Endothelial cell (in vitro differentiated cells): ENCODE results near the gene KCNB1. TPM values are rescaled to one million over a fixed set of nuclear protein-coding genes. Genes with fewer than 3 reads are reported as not detected.

Experiments
- DNase-seq: peaks from one replicate; pipeline ENCODE4 v3.0.0; 2021; ENCODE audit warnings: low spot score
- H3K27ac Mint-ChIP-seq: one replicate; pipeline ENCODE4 v1.8.0; 2021; ENCODE audit warnings: mixed read lengths, inconsistent platforms; ENCODE audit not compliant: unreplicated experiment
- H3K27me3 Mint-ChIP-seq: one replicate; pipeline ENCODE4 v1.8.0; 2021; ENCODE audit warnings: mild to moderate bottlenecking, moderate library complexity, mixed read lengths, inconsistent platforms; ENCODE audit not compliant: unreplicated experiment
- H3K36me3 Mint-ChIP-seq: one replicate; pipeline ENCODE4 v1.8.0; 2021; ENCODE audit warnings: mild to moderate bottlenecking, low read depth, mixed read lengths, inconsistent platforms; ENCODE audit not compliant: unreplicated experiment
- H3K4me1 Mint-ChIP-seq: one replicate; pipeline ENCODE4 v1.8.0; 2021; ENCODE audit warnings: mild to moderate bottlenecking, mixed read lengths, inconsistent platforms; ENCODE audit not compliant: unreplicated experiment
- H3K4me3 Mint-ChIP-seq: one replicate; pipeline ENCODE4 v1.8.0; 2021; ENCODE audit warnings: mild to moderate bottlenecking, mixed read lengths, inconsistent platforms; ENCODE audit not compliant: unreplicated experiment
- H3K9me3 Mint-ChIP-seq: one replicate; pipeline ENCODE4 v1.8.0; 2021; ENCODE audit warnings: mixed read lengths, inconsistent platforms; ENCODE audit not compliant: unreplicated experiment
- CTCF ChIP-seq: fragments of 200-600 bp; sonication (generic); IDR thresholded peaks from one replicate; pipeline ENCODE4 v1.5.0; 2021; ENCODE audit warnings: antibody characterized with exemption; ENCODE audit not compliant: unreplicated experiment
- total RNA-seq: library from RNA; stranded (reverse); fragmentation: NEBNext Ultra II Directional; extraction: Animal tissue kit (Norgen Biotek cat#: 25700); gene quantifications from one replicate; pipeline ENCODE4 v1.2.1, GENCODE V29; 2021; ENCODE audit not compliant: unreplicated experiment

The KCNB1 gene
- total RNA-seq, 1 donor from 2014 or later, result 0.36 TPM

GRCh38 chr20:49479785-49480184 is 2.7 kb downstream of the KCNB1 start:
- H3K4me1 Mint-ChIP-seq, result peaks cover 5% of the 10 kb centered on the region
- no peak for TF ChIP-seq CTCF
- H3K27me3 Mint-ChIP-seq, result peaks cover 9% of the 10 kb centered on the region
- H3K27ac Mint-ChIP-seq, result no peak overlapping the region
- no peaks in the 10 kb centered on the region for H3K9me3 Mint-ChIP-seq
- DNase-seq, result no peak
- H3K36me3 Mint-ChIP-seq, result no peaks in the 10 kb centered on the region
- no peak overlapping the region for H3K4me3 Mint-ChIP-seq

GRCh38 chr20:49478754-49479689 is 3.4 kb downstream of the KCNB1 start:
- no peak overlapping the region for H3K27ac Mint-ChIP-seq

GRCh38 chr20:49478266-49478665 is 4.2 kb downstream of the KCNB1 start:
- TF ChIP-seq CTCF, result no peak
- Mint-ChIP-seq H3K27ac (no peak overlapping the region), H3K27me3 (peaks cover 10% of the 10 kb centered on the region), H3K4me3 (no peak overlapping the region), H3K4me1 (no peaks in the 10 kb centered on the region), H3K36me3 (no peaks in the 10 kb centered on the region), H3K9me3 (no peaks in the 10 kb centered on the region)
- no peak for DNase-seq

More at GRCh38 chr20:49478754-49479689, 3.4 kb downstream of the KCNB1 start:
- H3K36me3 Mint-ChIP-seq, result no peaks in the 10 kb centered on the region
- no peak for DNase-seq
- no peak for TF ChIP-seq CTCF
- peaks cover 10% of the 10 kb centered on the region for H3K27me3 Mint-ChIP-seq
- no peaks in the 10 kb centered on the region for H3K4me1 Mint-ChIP-seq
- no peaks in the 10 kb centered on the region for H3K9me3 Mint-ChIP-seq
- no peak overlapping the region for H3K4me3 Mint-ChIP-seq

GRCh38 chr20:49477200-49477599 is 5.3 kb downstream of the KCNB1 start:
- no peak overlapping the region for H3K27ac Mint-ChIP-seq
- TF ChIP-seq CTCF, result no peak
- no peaks in the 10 kb centered on the region for H3K9me3 Mint-ChIP-seq
- H3K4me3 Mint-ChIP-seq, result no peak overlapping the region
- H3K36me3 Mint-ChIP-seq, result no peaks in the 10 kb centered on the region
- H3K4me1 Mint-ChIP-seq, result no peaks in the 10 kb centered on the region
- no peak for DNase-seq
- peaks cover 7% of the 10 kb centered on the region for H3K27me3 Mint-ChIP-seq

- no peak for DNase-seq
- H3K27ac Mint-ChIP-seq, result no peak overlapping the region
- no peaks in the 10 kb centered on the region for H3K4me1 Mint-ChIP-seq
- no peaks in the 10 kb centered on the region for H3K9me3 Mint-ChIP-seq
- no peaks in the 10 kb centered on the region for H3K36me3 Mint-ChIP-seq
- TF ChIP-seq CTCF, result no peak
- H3K27me3 Mint-ChIP-seq, result peaks cover 7% of the 10 kb centered on the region
- no peak overlapping the region for H3K4me3 Mint-ChIP-seq
Observed at GRCh38 chr20:49476016-49476355, 6.5 kb downstream of the KCNB1 start.
